HEK293 (cell line): ENCODE measurements around the gene CBX7.
A peak's percentile ranks its signal among the peaks of the same experiment; 100 is the strongest.

ENCODE experiments used
- CTCF ChIA-PET: fragments of 350-600 bp; formaldehyde crosslinking; extraction: SDS; loops from one replicate; lab custom pipeline; 2021; ENCODE audit warnings: antibody characterized with exemption; lab: Yijun Ruan, JAX
- POLR2A ChIA-PET: fragments of 300-600 bp; formaldehyde crosslinking; extraction: SDS; loops from one replicate; lab custom pipeline; 2020; ENCODE audit warnings: antibody characterized with exemption, inconsistent platforms; lab: Yijun Ruan, JAX
- H3K27ac ChIP-seq: fragments of 200-500 bp; sonication (Bioruptor generic); 2 replicates; pipeline ENCODE4 v1.5.1; 2014; ENCODE audit warnings: low read depth, low read length, control low read depth, inconsistent platforms; ENCODE audit errors: extremely low read depth
- H3K36me3 ChIP-seq, 2 experiments: fragments of 200-500 bp in 1 of 2; sonication (Bioruptor generic) in 1 of 2; 1 replicate in 1 of 2; 2 replicates in 1 of 2; pipeline ENCODE4 v1.5.1; 2014 to 2017; ENCODE audit warnings: inconsistent platforms in 2 of 2, low read length in 2 of 2; ENCODE audit not compliant: control insufficient read depth in 2 of 2, insufficient read depth in 1 of 2
- H3K4me1 ChIP-seq: fragments of 200-500 bp; sonication (Bioruptor generic); 2 replicates; pipeline ENCODE4 v1.5.1; 2014; ENCODE audit warnings: mild to moderate bottlenecking, low read length, inconsistent platforms; ENCODE audit not compliant: control insufficient read depth, insufficient read depth
- H3K4me3 ChIP-seq: 2 replicates; pipeline ENCODE4 v1.5.1; 2011; ENCODE audit warnings: low read depth, mild to moderate bottlenecking, control low read depth, low read length, moderate library complexity
- H3K9me3 ChIP-seq: fragments of 200-500 bp; sonication (Bioruptor generic); 2 replicates; pipeline ENCODE4 v1.5.1; 2014; ENCODE audit warnings: low read depth, low read length, inconsistent platforms; ENCODE audit not compliant: control insufficient read depth, insufficient read depth
- BCL11B ChIP-seq: fragments of 450-650 bp; formaldehyde crosslinking; IDR thresholded peaks from 2 replicates; pipeline ENCODE4 v1.5.1; 2016; ENCODE audit warnings: low read depth, missing biosample characterization, missing genetic modification characterization
- HIC1 ChIP-seq: fragments of 450-650 bp; formaldehyde crosslinking; IDR thresholded peaks from 2 replicates; pipeline ENCODE4 v1.5.1; 2016; ENCODE audit warnings: missing biosample characterization, missing genetic modification characterization
- MEIS1 ChIP-seq: sonication (generic); formaldehyde crosslinking; IDR thresholded peaks from 2 replicates; pipeline ENCODE4 v1.8.1; 2022; ENCODE audit warnings: missing genetic modification reagents, mild to moderate bottlenecking, borderline replicate concordance
- OVOL3 ChIP-seq: fragments of 450-650 bp; formaldehyde crosslinking; IDR thresholded peaks from 2 replicates; pipeline ENCODE4 v1.5.1; 2016; ENCODE audit warnings: missing biosample characterization, missing genetic modification characterization
- PBX3 ChIP-seq: sonication (generic); formaldehyde crosslinking; IDR thresholded peaks from 2 replicates; pipeline ENCODE4 v1.8.1; 2022; ENCODE audit warnings: mild to moderate bottlenecking, moderate library complexity, missing genetic modification reagents
- PRDM10 ChIP-seq: fragments of 450-650 bp; formaldehyde crosslinking; IDR thresholded peaks from 2 replicates; pipeline ENCODE4 v1.5.1; 2016; ENCODE audit warnings: missing biosample characterization, missing genetic modification characterization
- ZIC2 ChIP-seq: fragments of 450-650 bp; formaldehyde crosslinking; IDR thresholded peaks from 2 replicates; pipeline ENCODE4 v1.5.1; 2016; ENCODE audit warnings: missing biosample characterization, missing genetic modification characterization
- ZNF114 ChIP-seq: fragments of 450-650 bp; formaldehyde crosslinking; IDR thresholded peaks from 2 replicates; pipeline ENCODE4 v1.5.0; 2017; ENCODE audit warnings: missing biosample characterization, missing genetic modification characterization
- ZNF133 ChIP-seq: fragments of 450-650 bp; formaldehyde crosslinking; IDR thresholded peaks from 2 replicates; pipeline ENCODE4 v1.5.1; 2016; ENCODE audit warnings: missing biosample characterization, missing genetic modification characterization
- ZNF140 ChIP-seq: fragments of 450-650 bp; formaldehyde crosslinking; IDR thresholded peaks from 2 replicates; pipeline ENCODE4 v1.5.1; 2016; ENCODE audit warnings: missing biosample characterization, missing genetic modification characterization
- ZNF211 ChIP-seq: fragments of 450-650 bp; formaldehyde crosslinking; IDR thresholded peaks from 2 replicates; pipeline ENCODE4 v1.5.1; 2016; ENCODE audit warnings: low read depth, missing biosample characterization, missing genetic modification characterization
- ZNF580 ChIP-seq: fragments of 450-650 bp; formaldehyde crosslinking; IDR thresholded peaks from 2 replicates; pipeline ENCODE4 v1.5.1; 2016; ENCODE audit warnings: missing biosample characterization, missing genetic modification characterization
- ZNF600 ChIP-seq: fragments of 450-650 bp; formaldehyde crosslinking; IDR thresholded peaks from 2 replicates; pipeline ENCODE4 v1.5.1; 2016; ENCODE audit warnings: missing biosample characterization, missing genetic modification characterization
- ZNF621 ChIP-seq: fragments of 450-650 bp; formaldehyde crosslinking; IDR thresholded peaks from 2 replicates; pipeline ENCODE4 v1.5.1; 2017; ENCODE audit warnings: missing biosample characterization, missing genetic modification characterization
- ZNF785 ChIP-seq: fragments of 450-650 bp; formaldehyde crosslinking; IDR thresholded peaks from 2 replicates; pipeline ENCODE4 v1.5.1; 2016; ENCODE audit warnings: missing biosample characterization, missing genetic modification characterization
- ZNF843 ChIP-seq: fragments of 450-650 bp; formaldehyde crosslinking; IDR thresholded peaks from 2 replicates; pipeline ENCODE4 v1.5.1; 2016; ENCODE audit warnings: missing biosample characterization, missing genetic modification characterization

CBX7 gene

GRCh38 chr22:39108487-39108886 lies 44.0 kb downstream of the CBX7 start:
- Histone ChIP-seq H3K27ac (no peak overlapping the region), H3K36me3 (no peaks in the 10 kb centered on the region), H3K9me3 (no peaks in the 10 kb centered on the region), H3K4me1 (no peaks in the 10 kb centered on the region), H3K4me3 (no peak overlapping the region)
- ChIA-PET POLR2A (no interaction called here), CTCF (interaction anchor here (1.5 kb wide), 1 partner anchor 35 kb away, joined by 5 read pairs; no protein-coding TSS in a partner anchor)
- TF ChIP-seq ZNF621 (tag by site-specific recombination) (no peak), ZNF580 (tag by site-specific recombination) (no peak), ZNF600 (tag by site-specific recombination) (no peak), ZNF133 (tag by site-specific recombination) (no peak), ZNF785 (tag by site-specific recombination) (no peak), HIC1 (tag by site-specific recombination) (no peak), MEIS1 (CRISPR knock-in tag) (no peak)

DNA sequence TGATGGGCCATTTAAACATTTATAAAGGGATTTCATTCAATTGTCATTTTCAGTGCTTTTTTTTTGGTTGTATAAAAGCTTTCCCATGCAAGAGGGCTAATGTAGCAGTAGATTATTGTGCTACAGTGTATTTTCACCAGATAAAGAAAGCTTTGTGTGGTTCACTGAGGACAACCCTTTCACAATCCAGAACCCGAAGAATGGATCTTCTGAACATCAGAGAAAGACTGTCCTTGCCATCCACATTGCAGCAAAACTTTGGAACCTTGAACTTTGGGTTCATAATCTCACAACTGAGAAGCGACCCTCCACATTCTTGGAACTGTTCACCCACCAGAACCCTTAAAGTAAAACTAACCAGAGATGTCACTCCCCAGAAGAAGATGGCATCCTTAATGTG lies 46.2 kb downstream of the CBX7 start:
- ChIA-PET POLR2A (no interaction called here), CTCF (interaction anchor here (0.8 to 1.2 kb wide), 4 partner anchors 8 to 164 kb away, joined by 3 to 5 read pairs (median 3); no protein-coding TSS in a partner anchor)
- H3K9me3 ChIP-seq: no peaks in the 10 kb centered on the region
- no peak overlapping the region for H3K4me3 ChIP-seq
- no peak for TF ChIP-seq ZNF211
- TF ChIP-seq ZNF843: no peak
- no peak for TF ChIP-seq ZNF114 (tag by site-specific recombination)
- no peak for TF ChIP-seq ZNF140 (tag by site-specific recombination)
- TF ChIP-seq BCL11B (tag by site-specific recombination): no peak
- no peak for TF ChIP-seq PBX3 (CRISPR knock-in tag)
- no peaks in the 10 kb centered on the region for H3K4me1 ChIP-seq
- H3K36me3 ChIP-seq: no peaks in the 10 kb centered on the region
- no peak overlapping the region for H3K27ac ChIP-seq

DNA sequence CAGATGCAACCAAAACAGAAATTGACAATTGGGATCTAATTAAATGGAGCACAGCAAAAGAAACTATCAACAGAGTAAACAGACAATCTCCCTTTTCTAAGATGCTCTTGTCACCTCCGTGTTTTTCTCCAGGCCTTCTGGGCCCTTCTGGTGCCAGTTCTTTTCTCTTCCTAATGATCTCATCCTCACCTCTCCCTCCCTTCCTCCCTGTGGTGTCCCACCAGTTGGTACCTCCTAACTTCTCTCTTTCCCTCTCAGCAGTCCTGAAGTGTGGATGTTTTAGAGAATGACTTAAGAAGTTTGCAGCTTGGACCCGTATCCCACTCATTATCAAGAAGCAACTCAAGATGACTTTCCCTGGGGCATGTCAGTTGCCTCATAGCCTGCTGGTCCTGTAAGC lies 49.0 kb downstream of the CBX7 start:
- CTCF ChIA-PET: interaction anchor here (0.7 kb wide), 1 partner anchor 23 kb away, joined by 5 read pairs; no protein-coding TSS in a partner anchor

More for the DNA sequence above, 49.0 kb downstream of the CBX7 start:
- TF ChIP-seq OVOL3 (tag by site-specific recombination) (no peak), PRDM10 (tag by site-specific recombination) (peak; percentile 97), ZIC2 (tag by site-specific recombination) (peak; percentile 76)
- no peaks in the 10 kb centered on the region for H3K36me3 ChIP-seq
- no peaks in the 10 kb centered on the region for H3K9me3 ChIP-seq
- no peak overlapping the region for H3K27ac ChIP-seq
- no peak overlapping the region for H3K4me3 ChIP-seq
- H3K4me1 ChIP-seq: no peaks in the 10 kb centered on the region
- POLR2A ChIA-PET: no interaction called here
